Measurements from ENCODE around the gene ATP8A2.

GRCh38 chr13:25865391-25865790 lies 493.6 kb downstream of the ATP8A2 start:
- TF ChIP-seq CTCF (IDR thresholded peaks at IDR 0.05) (no peak), POLR2A (IDR thresholded peaks at IDR 0.05) (no peak)
